Measurements from ENCODE around the gene C17orf100. TPM values are rescaled to one million over a fixed set of nuclear protein-coding genes. Genes with fewer than 3 reads are reported as not detected.

Gene C17orf100
- total RNA-seq, 2 experiments from 2014 or later = 2.4 to 5.2 TPM

- no peak for DNase-seq (ENCODE audit: low spot score)
- ChIA-PET CTCF (ENCODE audit: unreplicated experiment) (no interaction called here), POLR2A (no interaction called here)
- Histone ChIP-seq H3K36me3 (ENCODE audit: insufficient read depth, low read length) (peaks cover 65% of the 10 kb centered on the region), H3K27ac (ENCODE audit: low read depth, low read length, poor library complexity, severe bottlenecking) (no peak overlapping the region), H2AFZ (ENCODE audit: low read length) (no peak overlapping the region), H3K79me2 (ENCODE audit: insufficient read depth, low read depth, low read length) (no peaks in the 10 kb centered on the region), H3K9me3 (ENCODE audit: low read length) (peaks cover 7% of the 10 kb centered on the region; the same call in 1 of the 2 replicates), H3K9me2 (ENCODE audit: insufficient read depth, low read length) (no peaks in the 10 kb centered on the region), H3K4me2 (ENCODE audit: low read length) (no peak overlapping the region), H4K20me1 (ENCODE audit: insufficient read depth, low read length) (no peaks in the 10 kb centered on the region), H3K4me3 (ENCODE audit: low read depth, low read length, poor library complexity, severe bottlenecking) (no peak overlapping the region), H3K4me1 (ENCODE audit: insufficient read depth, low read length, poor library complexity, severe bottlenecking) (no peaks in the 10 kb centered on the region)
- no TSS peak for BruUV-seq (replicated peaks)
- TF ChIP-seq CTCF (conservative IDR thresholded peaks at IDR 0.05; ENCODE audit: low read length) (no peak), EZH2phosphoT487 (IDR thresholded peaks at IDR 0.05; ENCODE audit: borderline replicate concordance, low read depth, low read length) (no peak)
- intact Hi-C loops (cut with micrococcal nuclease; ENCODE audit: unreplicated experiment) = no loop called here
These were observed 19.0 kb upstream of the C17orf100 start for GRCh38 chr17:6632530-6632929.

DNA sequence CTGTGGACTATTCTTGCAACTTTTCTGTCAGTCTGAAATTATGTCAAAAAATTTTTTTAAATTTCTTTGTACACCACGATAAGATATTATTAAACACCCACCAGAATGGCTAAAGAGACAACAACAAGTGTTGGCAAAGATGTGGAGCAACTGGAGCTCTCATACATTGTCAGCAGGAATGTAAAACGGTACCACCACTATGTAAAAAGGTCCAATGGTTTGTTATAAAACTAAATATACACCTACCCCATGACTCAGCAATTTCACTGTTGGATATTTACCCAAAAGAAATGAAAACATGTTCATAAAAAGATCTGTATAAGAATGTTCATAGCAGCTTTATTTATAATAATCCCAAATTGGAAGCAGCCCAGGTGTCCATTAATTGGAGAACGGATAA is 18.3 kb upstream of the C17orf100 start:
- H3K9me2 ChIP-seq (ENCODE audit: insufficient read depth, low read length) = no peaks in the 10 kb centered on the region
- no peaks in the 10 kb centered on the region for H3K79me2 ChIP-seq (ENCODE audit: insufficient read depth, low read depth, low read length)
- no TSS peak for BruUV-seq (replicated peaks)
- TF ChIP-seq CTCF (conservative IDR thresholded peaks at IDR 0.05; ENCODE audit: low read length) (no peak), EZH2phosphoT487 (IDR thresholded peaks at IDR 0.05; ENCODE audit: borderline replicate concordance, low read depth, low read length) (no peak)
- H3K4me3 ChIP-seq (ENCODE audit: low read depth, low read length, poor library complexity, severe bottlenecking) = no peak overlapping the region
- H3K4me1 ChIP-seq (ENCODE audit: insufficient read depth, low read length, poor library complexity, severe bottlenecking) = no peaks in the 10 kb centered on the region
- DNase-seq (ENCODE audit: low spot score) = no peak
- POLR2A ChIA-PET = no interaction called here
- H3K27ac ChIP-seq (ENCODE audit: low read depth, low read length, poor library complexity, severe bottlenecking) = no peak overlapping the region
- intact Hi-C loops (cut with micrococcal nuclease; ENCODE audit: unreplicated experiment) = no loop called here
- H2AFZ ChIP-seq (ENCODE audit: low read length) = no peak overlapping the region
- no peak overlapping the region for H3K4me2 ChIP-seq (ENCODE audit: low read length)
- CTCF ChIA-PET (ENCODE audit: unreplicated experiment) = no interaction called here
- peaks cover 7% of the 10 kb centered on the region; the same call in 1 of the 2 replicates for H3K9me3 ChIP-seq (ENCODE audit: low read length)
- H3K36me3 ChIP-seq (ENCODE audit: insufficient read depth, low read length) = peaks cover 58% of the 10 kb centered on the region
- H4K20me1 ChIP-seq (ENCODE audit: insufficient read depth, low read length) = no peaks in the 10 kb centered on the region

DNA sequence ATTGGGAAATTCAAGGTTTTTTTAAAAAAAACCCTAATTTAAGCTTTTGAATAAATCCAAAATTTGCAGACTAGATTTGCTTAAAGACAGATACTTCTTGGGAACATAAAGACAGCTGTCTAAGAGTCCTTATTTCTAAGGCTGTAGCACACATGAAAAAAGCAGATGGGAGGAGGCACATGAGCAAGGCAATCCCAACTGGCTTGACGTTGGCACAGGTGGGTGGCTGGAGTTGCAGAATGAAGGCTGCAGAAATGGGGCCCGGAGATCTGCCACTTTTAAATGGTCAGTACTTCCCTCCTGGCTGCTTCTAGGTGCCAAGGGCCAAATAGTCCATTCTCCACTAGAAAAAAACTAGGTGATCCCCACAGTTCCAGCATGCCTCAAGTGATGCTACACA is 15.5 kb upstream of the C17orf100 start:
- Histone ChIP-seq H4K20me1 (ENCODE audit: insufficient read depth, low read length) (no peaks in the 10 kb centered on the region), H3K4me3 (ENCODE audit: low read depth, low read length, poor library complexity, severe bottlenecking) (no peak overlapping the region), H2AFZ (ENCODE audit: low read length) (no peak overlapping the region), H3K36me3 (ENCODE audit: insufficient read depth, low read length) (peaks cover 32% of the 10 kb centered on the region), H3K27ac (ENCODE audit: low read depth, low read length, poor library complexity, severe bottlenecking) (no peak overlapping the region), H3K4me1 (ENCODE audit: insufficient read depth, low read length, poor library complexity, severe bottlenecking) (peaks cover 8% of the 10 kb centered on the region), H3K79me2 (ENCODE audit: insufficient read depth, low read depth, low read length) (peaks cover 4% of the 10 kb centered on the region; the same call in 1 of the 2 replicates), H3K4me2 (ENCODE audit: low read length) (no peak overlapping the region), H3K9me2 (ENCODE audit: insufficient read depth, low read length) (no peaks in the 10 kb centered on the region), H3K9me3 (ENCODE audit: low read length) (peaks cover 7% of the 10 kb centered on the region; the same call in 1 of the 2 replicates)
- CTCF ChIA-PET (ENCODE audit: unreplicated experiment) = no interaction called here
- TF ChIP-seq EZH2phosphoT487 (IDR thresholded peaks at IDR 0.05; ENCODE audit: borderline replicate concordance, low read depth, low read length) (no peak), CTCF (conservative IDR thresholded peaks at IDR 0.05; ENCODE audit: low read length) (no peak)
- DNase-seq (ENCODE audit: low spot score) = no peak
- no TSS peak for BruUV-seq (replicated peaks)
- POLR2A ChIA-PET = no interaction called here
- intact Hi-C loops (cut with micrococcal nuclease; ENCODE audit: unreplicated experiment) = no loop called here
